Measurements from ENCODE around the gene ANP32E. TPM values are rescaled to one million over a fixed set of nuclear protein-coding genes. Genes with fewer than 3 reads are reported as not detected.

The ANP32E gene
- total and polyA plus RNA-seq, 2 donors (not counting 1 experiment from before 2014, with no cell fraction given): 5.1 to 47.1 TPM

DNA sequence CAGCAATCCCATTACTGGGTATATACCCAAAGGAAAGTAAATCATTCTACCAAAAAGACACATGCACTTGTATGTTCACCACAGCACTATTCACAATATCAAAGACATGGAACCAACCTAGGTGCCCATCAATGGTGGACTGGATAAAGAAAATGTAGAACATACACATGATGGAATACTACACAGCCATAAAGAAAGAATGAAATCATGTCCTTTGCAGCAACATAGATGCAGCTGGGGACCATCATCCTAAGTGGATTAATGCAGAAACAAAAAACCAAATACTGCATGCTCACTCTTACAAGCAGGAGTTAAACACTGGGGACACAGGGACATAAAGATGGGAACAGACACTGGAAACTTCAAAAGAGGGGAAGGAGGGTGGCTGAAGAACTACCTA, 8.7 kb downstream of the ANP32E start:
- ChIA-PET POLR2A (no interaction called here), CTCF (no interaction called here)
- H3K79me2 ChIP-seq (ENCODE audit: control insufficient read depth, insufficient read depth, low read length): no peaks in the 10 kb centered on the region
- H3K27ac ChIP-seq (ENCODE audit: low read length in 2 of 2): no peak overlapping the region
- no peak for DNase-seq
- Mint-ChIP-seq H3K9me3 (ENCODE audit: insufficient read depth) (no peaks in the 10 kb centered on the region), H3K4me1 (peaks cover 16% of the 10 kb centered on the region), H3K27ac (peak overlapping the region; percentile 34), H3K4me3 (no peak overlapping the region), H3K27me3 (no peaks in the 10 kb centered on the region)
- H3K27me3 ChIP-seq (replicated peaks in 1 of 4; ENCODE audit: control extremely low read depth in 1 of 4, control insufficient read depth in 3 of 4, insufficient read depth in 4 of 4, low read length in 3 of 4): no peaks in the 10 kb centered on the region
- peaks cover 9 to 11% of the 10 kb centered on the region in 2 donors for H3K4me1 ChIP-seq (ENCODE audit: control insufficient read depth in 2 of 2, insufficient read depth in 2 of 2, low read length in 2 of 2)
- intact Hi-C loops (cut with micrococcal nuclease): no loop called here
- no peak for ATAC-seq (ENCODE audit: low read depth)
- no peaks in the 10 kb centered on the region for H3K9me3 ChIP-seq (ENCODE audit: control extremely low read depth in 1 of 3, control insufficient read depth in 2 of 3, insufficient read depth in 1 of 3, low read length in 2 of 3)
- H2AFZ ChIP-seq (ENCODE audit: insufficient read depth, low read depth, low read length, poor library complexity, severe bottlenecking): no peak overlapping the region
- peaks cover 4 to 44% of the 10 kb centered on the region in 2 experiments for H3K36me3 ChIP-seq (replicated peaks in 1 of 2; ENCODE audit: control extremely low read depth in 1 of 2, control insufficient read depth in 1 of 2, extremely low read depth in 1 of 2, insufficient read depth in 2 of 2, low read length in 1 of 2)
- no peak overlapping the region for H3K4me2 ChIP-seq (replicated peaks; ENCODE audit: low read depth, low read length, poor library complexity, severe bottlenecking)
- H4K20me1 ChIP-seq (ENCODE audit: control insufficient read depth, insufficient read depth, low read length, poor library complexity, severe bottlenecking): no peaks in the 10 kb centered on the region
- TF ChIP-seq EZH2 (IDR thresholded peaks at IDR 0.05; ENCODE audit: borderline replicate concordance, insufficient read depth, low read depth, low read length, poor library complexity, severe bottlenecking): no peak
- TF ChIP-seq, protein P1, sequence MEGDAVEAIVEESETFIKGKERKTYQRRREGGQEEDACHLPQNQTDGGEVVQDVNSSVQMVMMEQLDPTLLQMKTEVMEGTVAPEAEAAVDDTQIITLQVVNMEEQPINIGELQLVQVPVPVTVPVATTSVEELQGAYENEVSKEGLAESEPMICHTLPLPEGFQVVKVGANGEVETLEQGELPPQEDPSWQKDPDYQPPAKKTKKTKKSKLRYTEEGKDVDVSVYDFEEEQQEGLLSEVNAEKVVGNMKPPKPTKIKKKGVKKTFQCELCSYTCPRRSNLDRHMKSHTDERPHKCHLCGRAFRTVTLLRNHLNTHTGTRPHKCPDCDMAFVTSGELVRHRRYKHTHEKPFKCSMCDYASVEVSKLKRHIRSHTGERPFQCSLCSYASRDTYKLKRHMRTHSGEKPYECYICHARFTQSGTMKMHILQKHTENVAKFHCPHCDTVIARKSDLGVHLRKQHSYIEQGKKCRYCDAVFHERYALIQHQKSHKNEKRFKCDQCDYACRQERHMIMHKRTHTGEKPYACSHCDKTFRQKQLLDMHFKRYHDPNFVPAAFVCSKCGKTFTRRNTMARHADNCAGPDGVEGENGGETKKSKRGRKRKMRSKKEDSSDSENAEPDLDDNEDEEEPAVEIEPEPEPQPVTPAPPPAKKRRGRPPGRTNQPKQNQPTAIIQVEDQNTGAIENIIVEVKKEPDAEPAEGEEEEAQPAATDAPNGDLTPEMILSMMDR (IDR thresholded peaks at IDR 0.05): no peak
- H3K9ac ChIP-seq (ENCODE audit: low read length): no peak overlapping the region
- H3K4me3 ChIP-seq (ENCODE audit: control extremely low read depth in 1 of 5, extremely low read depth in 1 of 5, insufficient read depth in 1 of 5, low read depth in 2 of 5, low read length in 4 of 5): no peak overlapping the region

DNA sequence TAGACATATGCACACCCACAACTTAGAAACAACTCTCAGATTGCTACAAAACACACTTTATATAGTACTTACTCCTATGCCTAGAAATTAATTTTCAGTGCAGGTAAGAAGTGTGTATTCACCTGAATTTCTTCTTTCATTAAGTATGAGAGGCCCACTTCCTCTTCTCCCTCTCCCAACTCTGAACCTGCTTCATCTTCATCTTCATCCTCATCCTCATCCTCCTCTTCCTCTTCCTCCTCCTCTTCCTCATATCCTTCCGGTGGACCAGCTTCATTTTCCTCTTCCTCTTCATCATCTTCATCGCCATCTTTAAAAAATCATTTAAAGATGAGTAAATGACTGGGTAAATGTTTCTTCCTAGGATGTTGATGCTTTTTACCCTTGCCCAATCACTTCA, 9.4 kb downstream of the ANP32E start:
- Histone ChIP-seq H3K4me2 (replicated peaks; ENCODE audit: low read depth, low read length, poor library complexity, severe bottlenecking) (no peak overlapping the region), H3K27me3 (replicated peaks in 1 of 4; ENCODE audit: control extremely low read depth in 1 of 4, control insufficient read depth in 3 of 4, insufficient read depth in 4 of 4, low read length in 3 of 4) (no peaks in the 10 kb centered on the region), H3K4me1 (ENCODE audit: control insufficient read depth in 2 of 2, insufficient read depth in 2 of 2, low read length in 2 of 2) (peaks cover 9 to 11% of the 10 kb centered on the region in 2 donors), H3K9me3 (ENCODE audit: control extremely low read depth in 1 of 3, control insufficient read depth in 2 of 3, insufficient read depth in 1 of 3, low read length in 2 of 3) (no peaks in the 10 kb centered on the region), H3K4me3 (ENCODE audit: control extremely low read depth in 1 of 5, extremely low read depth in 1 of 5, insufficient read depth in 1 of 5, low read depth in 2 of 5, low read length in 4 of 5) (no peak overlapping the region), H3K27ac (ENCODE audit: low read length in 2 of 2) (no peak overlapping the region), H3K79me2 (ENCODE audit: control insufficient read depth, insufficient read depth, low read length) (no peaks in the 10 kb centered on the region), H3K36me3 (replicated peaks in 1 of 2; ENCODE audit: control extremely low read depth in 1 of 2, control insufficient read depth in 1 of 2, extremely low read depth in 1 of 2, insufficient read depth in 2 of 2, low read length in 1 of 2) (peaks cover 4 to 44% of the 10 kb centered on the region in 2 experiments), H4K20me1 (ENCODE audit: control insufficient read depth, insufficient read depth, low read length, poor library complexity, severe bottlenecking) (no peaks in the 10 kb centered on the region), H2AFZ (ENCODE audit: insufficient read depth, low read depth, low read length, poor library complexity, severe bottlenecking) (no peak overlapping the region), H3K9ac (ENCODE audit: low read length) (no peak overlapping the region)
- intact Hi-C loops (cut with micrococcal nuclease): no loop called here
- no peak for ATAC-seq (ENCODE audit: low read depth)
- H3K4me1 Mint-ChIP-seq: peaks cover 16% of the 10 kb centered on the region
- no peaks in the 10 kb centered on the region for H3K27me3 Mint-ChIP-seq
- no peaks in the 10 kb centered on the region for H3K9me3 Mint-ChIP-seq (ENCODE audit: insufficient read depth)
- H3K27ac Mint-ChIP-seq: peak overlapping the region; percentile 21
- no peak for TF ChIP-seq EZH2 (IDR thresholded peaks at IDR 0.05; ENCODE audit: borderline replicate concordance, insufficient read depth, low read depth, low read length, poor library complexity, severe bottlenecking)
- TF ChIP-seq, protein P1 (IDR thresholded peaks at IDR 0.05): no peak
- no peak overlapping the region for H3K4me3 Mint-ChIP-seq
- ChIA-PET CTCF (no interaction called here), POLR2A (interaction anchor here (0.6 to 0.7 kb wide), 2 partner anchors 29 to 34 kb away, joined by 3 to 4 read pairs; no protein-coding TSS in a partner anchor)
- DNase-seq: no peak
- no CpG with 5 or more reads among the region's 2 CpGs for WGBS (ENCODE audit: insufficient coverage)
